Neuronal stem cell (in vitro differentiated cells): Measurements from ENCODE around the gene LRRC32.
A peak's percentile ranks its signal among the peaks of the same experiment; 100 is the strongest.

Experiments used
- DNase-seq: peaks from one replicate; pipeline ENCODE4 v3.0.0-alpha.2; 2013; ENCODE audit warnings: low spot score
- H2AFZ ChIP-seq: one replicate; pipeline ENCODE4 v1.6.1; 2013; ENCODE audit warnings: mild to moderate bottlenecking, low read length, inconsistent platforms
- H2AK5ac ChIP-seq: 2 replicates; pipeline ENCODE4 v1.6.1; 2013; ENCODE audit warnings: low read depth, mild to moderate bottlenecking, inconsistent platforms, low read length, moderate library complexity, mixed read lengths
- H2BK120ac ChIP-seq: 2 replicates; pipeline ENCODE4 v1.6.1; 2013; ENCODE audit warnings: low read depth, mild to moderate bottlenecking, inconsistent platforms, low read length, moderate library complexity, mixed read lengths
- H2BK12ac ChIP-seq: one replicate; pipeline ENCODE4 v1.6.1; 2013; ENCODE audit warnings: low read length, inconsistent platforms
- H2BK15ac ChIP-seq: 2 replicates; pipeline ENCODE4 v1.6.1; 2013; ENCODE audit warnings: mild to moderate bottlenecking, low read length, inconsistent platforms, mixed read lengths
- H2BK5ac ChIP-seq: one replicate; pipeline ENCODE4 v1.6.1; 2013; ENCODE audit warnings: inconsistent platforms, mild to moderate bottlenecking, low read length, moderate library complexity
- H3K14ac ChIP-seq: one replicate; pipeline ENCODE4 v1.6.1; 2013; ENCODE audit warnings: low read length, inconsistent platforms
- H3K18ac ChIP-seq: 2 replicates; pipeline ENCODE4 v1.6.1; 2013; ENCODE audit warnings: low read length, inconsistent platforms
- H3K23ac ChIP-seq: 2 replicates; pipeline ENCODE4 v1.6.1; 2013; ENCODE audit warnings: low read depth, mild to moderate bottlenecking, mixed read lengths, low read length, inconsistent platforms; ENCODE audit not compliant: poor library complexity
- H3K27ac ChIP-seq: replicated peaks from 3 replicates; pipeline ENCODE4 v1.5.1; 2013; ENCODE audit warnings: low read length, inconsistent platforms
- H3K27me3 ChIP-seq, 3 experiments: 2 replicates each; pipeline ENCODE4 v1.6.1; 2013; ENCODE audit warnings: low read length in 3 of 3, mild to moderate bottlenecking in 2 of 3, inconsistent platforms in 1 of 3, low read depth in 1 of 3, mixed read lengths in 1 of 3, moderate library complexity in 1 of 3; ENCODE audit not compliant: control insufficient read depth in 3 of 3, insufficient read depth in 3 of 3
- H3K36me3 ChIP-seq, 2 donors: replicated peaks in 1 of 2; 2 replicates each; pipeline ENCODE4 v1.6.1; 2013; ENCODE audit warnings: low read length in 2 of 2; ENCODE audit not compliant: control insufficient read depth in 2 of 2, insufficient read depth in 2 of 2
- H3K4ac ChIP-seq: 2 replicates; pipeline ENCODE4 v1.6.1; 2013; ENCODE audit warnings: inconsistent platforms, mild to moderate bottlenecking, low read length, moderate library complexity
- H3K4me1 ChIP-seq, 2 donors: 1 replicate in 1 of 2; 2 replicates in 1 of 2; pipeline ENCODE4 v1.6.1; 2013; ENCODE audit warnings: low read length in 2 of 2, low read depth in 1 of 2; ENCODE audit not compliant: control insufficient read depth in 2 of 2, insufficient read depth in 1 of 2
- H3K4me2 ChIP-seq: one replicate; pipeline ENCODE4 v1.6.1; 2013; ENCODE audit warnings: mild to moderate bottlenecking, low read length, inconsistent platforms; ENCODE audit not compliant: insufficient read depth, poor library complexity, severe bottlenecking
- H3K4me3 ChIP-seq, 2 donors: 2 replicates each; pipeline ENCODE4 v1.5.1; 2013; ENCODE audit warnings: low read length in 2 of 2, mild to moderate bottlenecking in 2 of 2, inconsistent platforms in 1 of 2, moderate library complexity in 1 of 2
- H3K79me1 ChIP-seq: one replicate; pipeline ENCODE4 v1.6.1; 2013; ENCODE audit warnings: low read depth, mild to moderate bottlenecking, inconsistent platforms, low read length, moderate library complexity
- H3K9ac ChIP-seq: one replicate; pipeline ENCODE4 v1.6.1; 2013; ENCODE audit warnings: mild to moderate bottlenecking, low read depth, low read length, inconsistent platforms; ENCODE audit not compliant: poor library complexity
- H3K9me3 ChIP-seq, 2 donors: replicated peaks in 1 of 2; 2 replicates each; pipeline versions ENCODE3 to v1.6.1; 2013; ENCODE audit warnings: low read length in 2 of 2, mild to moderate bottlenecking in 2 of 2, inconsistent platforms in 1 of 2, low read depth in 1 of 2, mixed read lengths in 1 of 2, moderate library complexity in 1 of 2; ENCODE audit not compliant: control insufficient read depth in 2 of 2, insufficient read depth in 1 of 2
- H4K8ac ChIP-seq: one replicate; pipeline ENCODE4 v1.6.1; 2013; ENCODE audit warnings: low read depth, mild to moderate bottlenecking, inconsistent platforms, low read length, moderate library complexity
- H4K91ac ChIP-seq: one replicate; pipeline ENCODE4 v1.6.1; 2013; ENCODE audit warnings: low read length, low read depth, mild to moderate bottlenecking, inconsistent platforms; ENCODE audit not compliant: poor library complexity
- WGBS, 2 donors: extraction: QIAGEN DNeasy Blood & Tissue Kit; methylation state at CpG; one replicate each; pipeline ENCODE4 v1.1.7; 2013; ENCODE audit warnings: missing lambda C conversion rate in 2 of 2, mixed read lengths in 1 of 2; ENCODE audit not compliant: insufficient read length in 2 of 2, insufficient replicate concordance in 1 of 2; ENCODE audit errors: extremely low coverage in 2 of 2; 5-methylcytosine and 5-hydroxymethylcytosine counted together

Gene LRRC32

GRCh38 chr11:76665921-76666351, 4.6 kb downstream of the LRRC32 start:
- no peak for DNase-seq
- Histone ChIP-seq H3K4me2 (no peak overlapping the region), H3K4me1 (peaks cover 3 to 13% of the 10 kb centered on the region in 2 donors), H4K91ac (no peak overlapping the region), H2BK5ac (peak overlapping the region; percentile 47), H3K4ac (no peak overlapping the region), H3K14ac (no peak overlapping the region), H2BK15ac (peak overlapping the region; percentile 2), H3K9me3 (no peaks in the 10 kb centered on the region), H4K8ac (no peak overlapping the region), H3K27me3 (peaks cover 0 to 72% (median 4%) of the 10 kb centered on the region in 3 experiments), H3K23ac (no peak overlapping the region), H2BK12ac (peak overlapping the region; percentile 33), H3K27ac (no peak overlapping the region), H3K79me1 (no peaks in the 10 kb centered on the region), H3K36me3 (no peaks in the 10 kb centered on the region), H3K9ac (peak overlapping the region; percentile 75), H2AFZ (peak overlapping the region; percentile 83), H2BK120ac (no peak overlapping the region), H3K18ac (peak overlapping the region; percentile 73), H3K4me3 (no peak overlapping the region), H2AK5ac (peak overlapping the region; percentile 88)
- WGBS, 2 donors, result no CpG with 5 or more reads among the region's 6 CpGs

GRCh38 chr11:76665172-76665571, 5.4 kb downstream of the LRRC32 start:
- H2BK12ac ChIP-seq, result no peak overlapping the region
- no peak overlapping the region for H3K4me2 ChIP-seq
- no CpG with 5 or more reads among the region's 2 CpGs for WGBS, 2 donors
- H3K36me3 ChIP-seq, result no peaks in the 10 kb centered on the region
- peak overlapping the region; percentile 56 for H2AFZ ChIP-seq
- no peak overlapping the region for H3K18ac ChIP-seq
- H3K23ac ChIP-seq, result no peak overlapping the region
- H2BK120ac ChIP-seq, result no peak overlapping the region
- H3K9me3 ChIP-seq, result no peaks in the 10 kb centered on the region
- no peak overlapping the region for H3K27ac ChIP-seq
- no peak overlapping the region for H4K91ac ChIP-seq
- DNase-seq, result no peak
- no peak overlapping the region for H2AK5ac ChIP-seq
- no peak overlapping the region for H3K4ac ChIP-seq
- H2BK15ac ChIP-seq, result no peak overlapping the region
- no peak overlapping the region for H3K9ac ChIP-seq
- peaks cover 1 to 12% of the 10 kb centered on the region in 2 donors for H3K4me1 ChIP-seq
- H2BK5ac ChIP-seq, result no peak overlapping the region
- no peak overlapping the region for H3K14ac ChIP-seq
- H4K8ac ChIP-seq, result no peak overlapping the region
- H3K79me1 ChIP-seq, result no peaks in the 10 kb centered on the region
- no peak overlapping the region for H3K4me3 ChIP-seq
- peaks cover 0 to 71% (median 4%) of the 10 kb centered on the region in 3 experiments for H3K27me3 ChIP-seq

- no peak overlapping the region for H3K27ac ChIP-seq
- no peak overlapping the region for H2BK5ac ChIP-seq
- no peak overlapping the region for H2BK12ac ChIP-seq
- H3K23ac ChIP-seq, result no peak overlapping the region
- no peaks in the 10 kb centered on the region for H3K36me3 ChIP-seq
- no peak overlapping the region for H2AK5ac ChIP-seq
- peaks cover 0 to 9% of the 10 kb centered on the region in 2 donors for H3K4me1 ChIP-seq
- no peak overlapping the region for H4K91ac ChIP-seq
- no peak overlapping the region for H2BK15ac ChIP-seq
- H3K4me2 ChIP-seq, result no peak overlapping the region
- no peak overlapping the region for H3K14ac ChIP-seq
- H2AFZ ChIP-seq, result peak overlapping the region; percentile 56
- no CpG with 5 or more reads among the region's 11 CpGs for WGBS, 2 donors
- DNase-seq, result no peak
- H3K9me3 ChIP-seq, result no peaks in the 10 kb centered on the region
- H3K9ac ChIP-seq, result no peak overlapping the region
- no peak overlapping the region for H3K18ac ChIP-seq
- H3K4ac ChIP-seq, result no peak overlapping the region
- no peak overlapping the region for H3K4me3 ChIP-seq
- no peak overlapping the region for H2BK120ac ChIP-seq
- H3K79me1 ChIP-seq, result no peaks in the 10 kb centered on the region
- H3K27me3 ChIP-seq, result peaks cover 0 to 65% (median 0%) of the 10 kb centered on the region in 3 experiments
- H4K8ac ChIP-seq, result no peak overlapping the region
These were observed 5.9 kb downstream of the LRRC32 start for GRCh38 chr11:76664578-76665061.

- H2BK15ac ChIP-seq, result no peak overlapping the region
- H3K27me3 ChIP-seq, result peaks cover 0 to 59% (median 0%) of the 10 kb centered on the region in 3 experiments
- peak overlapping the region; percentile 15 for H2BK5ac ChIP-seq
- peaks cover 0 to 9% of the 10 kb centered on the region in 2 donors for H3K4me1 ChIP-seq
- no CpG with 5 or more reads among the region's 7 CpGs for WGBS, 2 donors
- H3K18ac ChIP-seq, result no peak overlapping the region
- H3K9me3 ChIP-seq, result no peaks in the 10 kb centered on the region
- DNase-seq, result no peak
- H3K23ac ChIP-seq, result no peak overlapping the region
- H3K27ac ChIP-seq, result no peak overlapping the region
- H3K4me2 ChIP-seq, result no peak overlapping the region
- H2BK12ac ChIP-seq, result no peak overlapping the region
- H3K79me1 ChIP-seq, result no peaks in the 10 kb centered on the region
- H2AFZ ChIP-seq, result no peak overlapping the region
- no peak overlapping the region for H4K8ac ChIP-seq
- no peak overlapping the region for H3K4me3 ChIP-seq
- no peak overlapping the region for H3K4ac ChIP-seq
- H3K14ac ChIP-seq, result no peak overlapping the region
- no peaks in the 10 kb centered on the region for H3K36me3 ChIP-seq
- H2AK5ac ChIP-seq, result no peak overlapping the region
- no peak overlapping the region for H4K91ac ChIP-seq
- no peak overlapping the region for H3K9ac ChIP-seq
- H2BK120ac ChIP-seq, result no peak overlapping the region
These were observed 6.6 kb downstream of the LRRC32 start for GRCh38 chr11:76663912-76664440.
